ENCODE results near the gene LRP1B.
A peak's percentile ranks its signal among the peaks of the same experiment; 100 is the strongest.

LRP1B gene

GRCh38 chr2:142045641-142046040 is 85.2 kb downstream of the LRP1B start:
- no peak for DNase-seq (ENCODE audit: low read depth)
- no peak overlapping the region for H3K4me3 ChIP-seq (ENCODE audit: low read length)
- TF ChIP-seq, protein P1, sequence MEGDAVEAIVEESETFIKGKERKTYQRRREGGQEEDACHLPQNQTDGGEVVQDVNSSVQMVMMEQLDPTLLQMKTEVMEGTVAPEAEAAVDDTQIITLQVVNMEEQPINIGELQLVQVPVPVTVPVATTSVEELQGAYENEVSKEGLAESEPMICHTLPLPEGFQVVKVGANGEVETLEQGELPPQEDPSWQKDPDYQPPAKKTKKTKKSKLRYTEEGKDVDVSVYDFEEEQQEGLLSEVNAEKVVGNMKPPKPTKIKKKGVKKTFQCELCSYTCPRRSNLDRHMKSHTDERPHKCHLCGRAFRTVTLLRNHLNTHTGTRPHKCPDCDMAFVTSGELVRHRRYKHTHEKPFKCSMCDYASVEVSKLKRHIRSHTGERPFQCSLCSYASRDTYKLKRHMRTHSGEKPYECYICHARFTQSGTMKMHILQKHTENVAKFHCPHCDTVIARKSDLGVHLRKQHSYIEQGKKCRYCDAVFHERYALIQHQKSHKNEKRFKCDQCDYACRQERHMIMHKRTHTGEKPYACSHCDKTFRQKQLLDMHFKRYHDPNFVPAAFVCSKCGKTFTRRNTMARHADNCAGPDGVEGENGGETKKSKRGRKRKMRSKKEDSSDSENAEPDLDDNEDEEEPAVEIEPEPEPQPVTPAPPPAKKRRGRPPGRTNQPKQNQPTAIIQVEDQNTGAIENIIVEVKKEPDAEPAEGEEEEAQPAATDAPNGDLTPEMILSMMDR (IDR thresholded peaks at IDR 0.05; ENCODE audit: insufficient read depth, low read depth, low read length, missing control alignments) = no peak

GRCh38 chr2:142044197-142044596 is 86.6 kb downstream of the LRP1B start:
- no peak for DNase-seq (ENCODE audit: low read depth)
- TF ChIP-seq, protein P1 (IDR thresholded peaks at IDR 0.05; ENCODE audit: insufficient read depth, low read depth, low read length, missing control alignments) = no peak
- no peak overlapping the region for H3K4me3 ChIP-seq (ENCODE audit: low read length)

DNA sequence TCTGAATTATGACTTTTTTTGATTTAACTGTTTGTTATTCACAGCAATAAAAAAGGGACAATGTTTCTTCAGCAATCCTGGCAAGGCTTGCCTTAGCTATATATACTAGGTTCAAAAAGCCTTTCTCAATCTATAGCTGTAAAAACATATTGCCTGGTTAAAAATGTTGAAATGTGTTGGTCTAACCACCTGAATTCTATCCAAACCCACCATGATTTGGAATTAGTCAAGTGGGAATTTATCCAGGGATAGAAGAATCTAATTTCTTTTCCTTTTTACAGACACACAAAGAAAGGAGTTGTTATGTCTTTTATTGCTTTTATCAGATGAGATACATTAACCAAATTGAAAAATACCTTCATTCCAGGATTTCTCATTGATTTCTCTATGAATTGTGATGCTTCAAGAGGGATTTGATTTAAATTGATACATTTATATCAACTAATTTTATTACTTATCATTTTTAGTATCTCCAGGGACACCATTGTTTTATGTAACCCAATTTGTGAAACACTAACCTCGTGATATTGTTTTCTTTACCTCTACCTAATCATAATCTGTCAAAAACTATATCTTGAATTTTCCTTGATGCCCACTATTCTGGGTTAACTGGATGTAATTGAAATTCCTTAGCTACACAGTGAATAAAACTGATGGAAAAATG is 88.1 kb downstream of the LRP1B start:
- H3K4me3 ChIP-seq (ENCODE audit: low read length) = no peak overlapping the region
- TF ChIP-seq, protein P1 (IDR thresholded peaks at IDR 0.05; ENCODE audit: insufficient read depth, low read depth, low read length, missing control alignments) = no peak
- no peak for DNase-seq (ENCODE audit: low read depth)

DNA sequence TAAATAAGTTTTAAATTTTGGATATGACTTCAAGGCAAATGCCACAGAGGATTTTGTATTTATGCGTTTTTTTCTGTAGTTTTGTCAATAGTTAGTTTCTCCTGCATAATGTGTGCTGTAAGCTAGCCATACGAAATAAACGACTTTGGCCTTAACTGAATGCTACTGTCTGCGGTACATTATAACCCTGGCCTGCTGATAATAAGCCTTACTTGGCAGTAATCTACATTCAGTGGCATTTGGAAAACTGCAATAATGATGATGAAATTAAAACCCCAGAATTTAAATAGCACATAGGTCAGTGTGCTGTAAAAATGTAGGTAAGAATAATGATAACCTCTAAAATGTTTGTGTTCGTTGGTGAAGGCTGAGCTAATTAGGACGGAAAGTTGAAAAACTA is 88.8 kb downstream of the LRP1B start:
- DNase-seq (ENCODE audit: low read depth) = no peak
- no peak overlapping the region for H3K4me3 ChIP-seq (ENCODE audit: low read length)
- TF ChIP-seq, protein P1 (IDR thresholded peaks at IDR 0.05; ENCODE audit: insufficient read depth, low read depth, low read length, missing control alignments) = no peak

DNA sequence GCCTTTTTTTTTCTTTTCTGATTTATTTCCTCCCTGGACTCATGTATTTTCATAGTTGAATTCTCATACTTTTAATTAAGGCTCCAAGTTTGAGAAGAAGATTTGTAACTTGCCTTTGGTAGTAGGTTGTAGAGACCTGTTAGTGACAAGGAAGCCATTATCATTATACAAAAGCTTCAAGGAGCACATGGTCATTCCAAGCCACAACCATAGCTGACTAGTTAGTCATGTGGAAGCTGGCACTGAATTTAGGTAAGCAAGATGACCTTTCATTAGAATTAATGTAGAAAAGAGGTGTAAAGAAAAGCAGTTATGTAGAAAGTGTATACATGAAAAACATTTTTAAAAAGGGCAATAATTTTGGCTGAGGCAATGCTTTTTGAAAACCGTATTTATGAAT is 89.7 kb downstream of the LRP1B start:
- H3K4me3 ChIP-seq (ENCODE audit: low read length) = no peak overlapping the region
- peak; percentile 17 for DNase-seq (ENCODE audit: low read depth)
- TF ChIP-seq, protein P1 (IDR thresholded peaks at IDR 0.05; ENCODE audit: insufficient read depth, low read depth, low read length, missing control alignments) = no peak

- H3K4me3 ChIP-seq (ENCODE audit: low read length) = no peak overlapping the region
- TF ChIP-seq, protein P1 (IDR thresholded peaks at IDR 0.05; ENCODE audit: insufficient read depth, low read depth, low read length, missing control alignments) = no peak
- DNase-seq (ENCODE audit: low read depth) = no peak
These were observed 90.3 kb downstream of the LRP1B start for GRCh38 chr2:142040556-142040955.

DNA sequence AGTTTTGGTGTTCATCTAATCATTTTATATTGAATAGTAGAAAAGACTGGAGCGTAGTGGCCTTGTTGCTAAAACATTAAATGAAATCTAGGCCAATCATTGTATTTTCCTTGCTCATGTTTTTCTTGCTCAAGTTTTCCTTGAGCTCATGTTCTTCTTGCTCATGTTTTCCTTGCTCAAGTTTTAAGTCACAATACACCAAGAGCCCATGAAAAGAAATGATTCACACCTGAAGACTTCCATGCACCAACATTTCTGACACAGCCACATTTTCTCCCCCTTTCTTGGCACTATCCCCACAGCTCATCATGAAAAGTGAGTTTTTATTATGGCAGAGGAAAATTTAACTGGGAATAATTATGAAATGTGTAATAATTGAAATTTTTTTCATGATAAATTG is 92.0 kb downstream of the LRP1B start:
- TF ChIP-seq, protein P1 (IDR thresholded peaks at IDR 0.05; ENCODE audit: insufficient read depth, low read depth, low read length, missing control alignments) = no peak
- peak; percentile 11 for DNase-seq (ENCODE audit: low read depth)

More for the DNA sequence above, 92.0 kb downstream of the LRP1B start:
- H3K4me3 ChIP-seq (ENCODE audit: low read length) = no peak overlapping the region
